Measurements from ENCODE around the gene AFF3.

GRCh38 chr2:100166701-100167100 is 24.3 kb upstream of the AFF3 start:
- no peak for TF ChIP-seq CTCF (conservative IDR thresholded peaks at IDR 0.05; ENCODE audit: low read depth, low read length)
- no peak for TF ChIP-seq EZH2 (IDR thresholded peaks at IDR 0.05; ENCODE audit: borderline replicate concordance, low read depth, low read length, poor library complexity, severe bottlenecking)

Data from A673 (cell line).